ENCODE data around the gene DPP10. TPM values are rescaled to one million over a fixed set of nuclear protein-coding genes. Genes with fewer than 3 reads are reported as not detected.

Gene DPP10
- total RNA-seq, 6 experiments from 2014 or later, result not detected

DNA sequence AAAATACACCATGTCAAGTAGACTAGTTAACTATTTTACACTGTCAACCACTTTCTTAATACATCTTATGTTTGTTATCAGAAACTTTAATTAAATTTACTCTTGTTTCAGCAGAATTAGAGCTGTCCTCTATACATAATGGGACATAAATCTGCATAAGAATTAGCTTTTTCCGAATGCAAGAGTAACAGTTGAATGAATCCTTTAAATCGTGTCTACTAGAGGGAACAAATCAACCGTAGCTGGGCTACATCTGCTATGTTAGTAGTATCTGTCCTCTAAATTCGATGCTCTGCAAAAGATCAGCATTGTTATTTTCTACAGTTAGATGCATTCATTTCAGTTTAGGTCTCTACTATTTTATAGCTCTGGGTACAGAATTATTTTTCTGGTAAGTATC, 1090.6 kb downstream of the DPP10 start:
- Mint-ChIP-seq H3K27me3 (ENCODE audit: insufficient read depth) (no peaks in the 10 kb centered on the region), H3K4me1 (ENCODE audit: low read depth) (no peaks in the 10 kb centered on the region), H3K27ac (no peak overlapping the region), H3K36me3 (ENCODE audit: low read depth) (no peaks in the 10 kb centered on the region; the same call in 1 of the 2 replicates), H3K9me3 (peaks cover 5% of the 10 kb centered on the region; the same call in 1 of the 2 replicates), H3K4me3 (no peak overlapping the region)
- TF ChIP-seq, protein P1, sequence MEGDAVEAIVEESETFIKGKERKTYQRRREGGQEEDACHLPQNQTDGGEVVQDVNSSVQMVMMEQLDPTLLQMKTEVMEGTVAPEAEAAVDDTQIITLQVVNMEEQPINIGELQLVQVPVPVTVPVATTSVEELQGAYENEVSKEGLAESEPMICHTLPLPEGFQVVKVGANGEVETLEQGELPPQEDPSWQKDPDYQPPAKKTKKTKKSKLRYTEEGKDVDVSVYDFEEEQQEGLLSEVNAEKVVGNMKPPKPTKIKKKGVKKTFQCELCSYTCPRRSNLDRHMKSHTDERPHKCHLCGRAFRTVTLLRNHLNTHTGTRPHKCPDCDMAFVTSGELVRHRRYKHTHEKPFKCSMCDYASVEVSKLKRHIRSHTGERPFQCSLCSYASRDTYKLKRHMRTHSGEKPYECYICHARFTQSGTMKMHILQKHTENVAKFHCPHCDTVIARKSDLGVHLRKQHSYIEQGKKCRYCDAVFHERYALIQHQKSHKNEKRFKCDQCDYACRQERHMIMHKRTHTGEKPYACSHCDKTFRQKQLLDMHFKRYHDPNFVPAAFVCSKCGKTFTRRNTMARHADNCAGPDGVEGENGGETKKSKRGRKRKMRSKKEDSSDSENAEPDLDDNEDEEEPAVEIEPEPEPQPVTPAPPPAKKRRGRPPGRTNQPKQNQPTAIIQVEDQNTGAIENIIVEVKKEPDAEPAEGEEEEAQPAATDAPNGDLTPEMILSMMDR (IDR thresholded peaks at IDR 0.05), result no peak
- no peak for DNase-seq

DNA sequence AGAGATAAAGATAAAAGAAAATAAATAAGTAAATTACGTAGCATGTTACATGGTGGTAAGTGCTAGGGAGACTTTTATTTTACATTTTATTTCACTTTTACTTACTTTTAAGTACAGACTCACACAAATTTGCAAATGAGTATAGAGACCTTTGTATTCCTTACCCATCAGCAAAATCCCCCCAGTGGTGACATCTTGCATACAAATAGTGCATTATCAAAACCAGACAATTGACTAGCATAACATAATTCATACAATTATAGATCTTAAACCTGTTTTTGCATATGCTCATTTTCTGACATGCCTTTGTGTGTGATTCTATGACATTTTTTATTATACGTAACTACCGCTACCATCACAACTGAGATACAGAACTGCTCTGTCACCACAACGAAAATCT, 1099.4 kb downstream of the DPP10 start:
- Mint-ChIP-seq H3K9me3 (peaks cover 19% of the 10 kb centered on the region), H3K27me3 (ENCODE audit: insufficient read depth) (no peaks in the 10 kb centered on the region), H3K4me1 (ENCODE audit: low read depth) (no peaks in the 10 kb centered on the region), H3K27ac (no peak overlapping the region), H3K36me3 (ENCODE audit: low read depth) (no peaks in the 10 kb centered on the region), H3K4me3 (no peak overlapping the region)
- TF ChIP-seq, protein P1 (IDR thresholded peaks at IDR 0.05), result no peak
- DNase-seq, result no peak

DNA sequence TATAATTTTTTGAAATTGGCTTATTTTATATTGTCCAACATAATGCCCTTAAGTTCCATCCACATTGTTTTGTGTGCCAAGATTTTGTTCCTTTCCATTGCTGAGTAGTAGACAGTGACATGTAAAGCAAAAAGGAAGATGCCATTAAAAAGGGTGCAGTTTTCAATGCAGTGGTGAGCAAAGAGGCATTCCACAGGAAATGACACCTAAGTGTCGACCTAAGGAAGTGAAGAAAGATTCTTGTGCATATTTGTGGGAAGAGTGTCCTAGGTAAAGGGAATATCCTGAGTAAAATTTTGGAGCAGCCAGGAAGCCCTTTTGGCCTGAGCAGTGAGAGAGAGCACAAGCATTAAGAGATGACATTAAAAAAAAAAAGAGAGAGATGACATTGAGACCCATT, 1099.9 kb downstream of the DPP10 start:
- no peaks in the 10 kb centered on the region for H3K4me1 Mint-ChIP-seq (ENCODE audit: low read depth)
- TF ChIP-seq, protein P1 (IDR thresholded peaks at IDR 0.05), result no peak

DNA sequence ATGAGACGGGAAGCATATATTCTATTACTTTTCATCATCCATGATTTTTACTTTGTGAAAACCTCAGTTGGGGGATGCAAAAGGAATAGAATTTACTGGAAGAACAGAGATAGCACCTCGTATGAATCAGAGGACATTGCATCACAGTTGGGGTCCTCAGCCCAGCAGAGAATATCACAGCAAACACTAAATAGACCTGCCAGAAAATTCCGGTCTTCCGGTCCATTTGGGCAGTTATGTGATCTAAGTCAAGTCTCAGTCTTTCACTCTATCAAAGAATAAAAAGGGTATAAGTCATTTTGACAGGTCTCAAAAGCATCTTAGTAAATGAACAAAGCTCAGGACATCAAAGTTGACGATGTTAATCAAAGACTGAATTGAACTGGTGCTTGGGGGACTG, 1100.6 kb downstream of the DPP10 start:
- Mint-ChIP-seq H3K9me3 (peaks cover 19% of the 10 kb centered on the region), H3K4me1 (ENCODE audit: low read depth) (no peaks in the 10 kb centered on the region), H3K36me3 (ENCODE audit: low read depth) (no peaks in the 10 kb centered on the region), H3K27ac (no peak overlapping the region), H3K4me3 (no peak overlapping the region), H3K27me3 (ENCODE audit: insufficient read depth) (no peaks in the 10 kb centered on the region)
- TF ChIP-seq, protein P1 (IDR thresholded peaks at IDR 0.05), result no peak
- DNase-seq, result no peak

More for the DNA sequence above, 1099.9 kb downstream of the DPP10 start:
- H3K9me3 Mint-ChIP-seq, result peaks cover 19% of the 10 kb centered on the region
- DNase-seq, result no peak
- no peaks in the 10 kb centered on the region for H3K36me3 Mint-ChIP-seq (ENCODE audit: low read depth)
- no peak overlapping the region for H3K27ac Mint-ChIP-seq
- H3K4me3 Mint-ChIP-seq, result no peak overlapping the region
- H3K27me3 Mint-ChIP-seq (ENCODE audit: insufficient read depth), result no peaks in the 10 kb centered on the region

DNA sequence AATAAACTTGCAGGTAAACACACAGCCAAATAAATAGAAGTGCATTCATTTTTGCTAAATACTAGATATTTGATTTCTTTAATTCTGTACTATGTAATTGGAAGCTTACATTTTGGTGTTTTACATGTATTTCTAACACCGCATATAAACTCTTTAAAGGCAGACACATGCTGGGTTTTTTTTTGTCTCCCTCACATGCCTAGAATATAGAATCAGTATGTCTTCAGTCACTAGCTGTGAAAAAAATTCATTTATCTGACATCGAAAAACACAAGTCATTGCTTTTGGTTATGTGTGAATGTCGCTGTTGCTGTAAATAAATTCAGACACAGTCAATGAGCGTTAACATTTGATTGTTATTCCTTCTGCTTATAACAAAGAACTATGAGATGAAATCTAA, 1101.0 kb downstream of the DPP10 start:
- H3K9me3 Mint-ChIP-seq, result peaks cover 19% of the 10 kb centered on the region
- H3K36me3 Mint-ChIP-seq (ENCODE audit: low read depth), result no peaks in the 10 kb centered on the region
- no peaks in the 10 kb centered on the region for H3K27me3 Mint-ChIP-seq (ENCODE audit: insufficient read depth)
- no peak for DNase-seq
- H3K4me3 Mint-ChIP-seq, result no peak overlapping the region
- H3K27ac Mint-ChIP-seq, result no peak overlapping the region
- no peaks in the 10 kb centered on the region for H3K4me1 Mint-ChIP-seq (ENCODE audit: low read depth)
- TF ChIP-seq, protein P1 (IDR thresholded peaks at IDR 0.05), result no peak

DNA sequence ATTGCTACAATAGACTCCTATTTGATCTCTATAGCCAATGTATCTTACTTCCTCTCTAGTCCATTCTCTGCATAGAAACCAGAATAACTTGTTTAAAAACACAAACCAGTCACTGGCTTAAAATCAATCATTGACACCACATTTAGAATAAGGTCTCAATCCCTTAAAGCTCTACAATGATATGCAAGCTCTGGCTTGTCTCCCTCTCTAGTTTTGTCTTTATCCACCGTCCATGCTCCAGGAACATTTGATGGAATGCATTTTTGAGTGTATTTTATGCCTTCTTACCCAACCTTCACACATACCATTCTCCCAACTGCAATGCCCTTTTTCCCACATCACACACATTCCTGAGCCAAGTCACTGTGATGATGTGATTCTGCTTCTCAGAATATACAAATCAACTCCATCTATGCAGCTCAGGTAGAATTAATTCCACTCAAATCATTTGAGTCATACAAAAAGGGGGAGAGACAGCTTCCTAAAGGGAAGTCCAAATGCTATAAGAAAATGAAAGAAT, 1107.2 kb downstream of the DPP10 start:
- DNase-seq, result no peak
- Mint-ChIP-seq H3K27me3 (ENCODE audit: insufficient read depth) (no peaks in the 10 kb centered on the region), H3K9me3 (peaks cover 21% of the 10 kb centered on the region), H3K27ac (no peak overlapping the region), H3K4me1 (ENCODE audit: low read depth) (no peaks in the 10 kb centered on the region), H3K4me3 (no peak overlapping the region), H3K36me3 (ENCODE audit: low read depth) (no peaks in the 10 kb centered on the region)
- TF ChIP-seq, protein P1 (IDR thresholded peaks at IDR 0.05), result no peak

Data from HFFc6 (cell line).